Activated CD8-positive, alpha-beta memory T cell treated with anti-CD3 and anti-CD28 coated beads, Interleukin-2, amount 50 U/mL, for 1 hour (primary cell): ENCODE data around the gene ZG16.
"Not testable (repeated sequence)": the region's sequence is repeated elsewhere in the genome, so short reads cannot be mapped to it uniquely, and the experiment has no call there.

Experiments used
- DNase-seq: peaks from one replicate; pipeline ENCODE4 v3.0.0-alpha.2; 2020; ENCODE audit errors: extremely low read depth

ZG16 gene

DNA sequence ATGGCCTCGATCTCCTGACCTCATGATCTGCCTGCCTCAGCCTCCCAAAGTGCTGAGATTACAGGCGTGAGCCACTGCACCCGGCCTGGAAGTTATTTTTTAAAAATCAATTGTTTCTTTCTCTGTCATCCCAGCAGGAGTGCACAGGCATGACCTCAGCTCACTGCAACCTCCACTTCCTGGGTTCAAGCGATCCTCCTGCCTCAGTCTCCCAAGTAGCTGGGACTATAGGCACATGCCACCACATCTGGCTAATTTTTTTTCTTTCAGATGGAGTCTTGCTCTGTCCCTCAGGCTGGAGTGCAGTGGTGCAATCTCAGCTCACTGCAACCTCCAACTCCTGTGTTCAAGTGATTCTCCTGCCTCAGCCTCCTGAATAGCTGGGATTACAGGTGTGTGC, 9.1 kb downstream of the ZG16 start:
- not testable (repeated sequence) for DNase-seq

DNA sequence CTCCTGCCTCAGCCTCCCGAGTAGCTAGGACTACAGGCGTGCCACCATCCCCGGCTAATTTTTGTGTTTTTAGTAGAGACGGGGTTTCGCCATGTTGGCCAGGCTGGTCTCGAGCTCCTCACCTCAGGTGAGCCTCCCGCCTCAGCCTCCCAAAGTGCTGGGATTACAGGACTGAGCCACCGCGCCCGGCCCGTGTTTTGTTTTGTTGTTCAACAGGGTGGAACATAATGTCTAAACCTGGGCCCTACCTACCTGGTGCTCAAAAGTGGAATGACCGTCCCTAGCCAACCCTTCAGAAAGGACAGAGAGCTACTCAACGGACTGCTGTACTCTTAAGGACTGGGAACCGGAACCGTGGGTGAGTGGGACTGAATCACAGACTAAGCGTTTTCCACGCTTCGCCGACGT, 11.7 kb downstream of the ZG16 start:
- no peak for DNase-seq

DNA sequence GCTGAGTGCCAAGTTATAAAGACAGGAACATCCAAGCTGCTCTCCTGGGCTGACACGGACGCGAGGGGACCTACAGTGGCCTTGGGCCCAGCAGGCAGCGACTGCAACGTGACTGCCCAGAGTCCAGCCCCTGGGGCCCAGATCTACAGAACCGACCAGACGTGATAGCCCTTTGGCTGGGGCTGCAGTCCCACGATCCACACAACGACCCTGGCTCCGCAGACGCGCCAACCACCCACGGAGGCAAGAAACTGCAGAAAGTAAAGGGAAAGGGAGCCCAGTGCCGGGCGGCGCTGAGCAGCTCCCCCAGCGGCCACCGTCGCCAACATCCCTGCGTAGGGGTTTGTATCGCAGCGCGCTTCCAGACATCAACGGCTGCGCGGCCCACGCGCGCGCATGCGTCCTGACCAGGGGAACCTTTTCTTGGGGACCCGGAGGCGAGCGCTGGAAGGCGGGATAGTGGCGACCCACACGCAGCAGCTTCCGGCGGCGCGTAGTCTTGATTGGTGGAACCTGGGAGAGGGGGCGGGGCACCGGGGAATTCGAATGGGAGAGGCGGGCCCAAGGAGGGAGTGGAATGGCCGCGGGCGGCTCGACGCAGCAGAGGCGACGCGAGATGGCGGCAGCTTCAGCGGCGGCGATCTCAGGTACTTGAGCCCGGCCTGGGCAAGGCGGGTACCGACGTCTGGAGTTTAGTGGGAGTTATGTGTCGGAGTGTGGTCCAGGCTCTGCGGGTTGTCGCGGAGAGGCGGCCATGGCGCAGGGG, 12.3 kb downstream of the ZG16 start, which contains the start of gene KIF22:
TSS of gene KIF22 (plus strand) at position 569 of the 766 bp plus-strand sequence. CDS start at position 578, 9 bp downstream.
- DNase-seq, result peak; percentile 99

DNA sequence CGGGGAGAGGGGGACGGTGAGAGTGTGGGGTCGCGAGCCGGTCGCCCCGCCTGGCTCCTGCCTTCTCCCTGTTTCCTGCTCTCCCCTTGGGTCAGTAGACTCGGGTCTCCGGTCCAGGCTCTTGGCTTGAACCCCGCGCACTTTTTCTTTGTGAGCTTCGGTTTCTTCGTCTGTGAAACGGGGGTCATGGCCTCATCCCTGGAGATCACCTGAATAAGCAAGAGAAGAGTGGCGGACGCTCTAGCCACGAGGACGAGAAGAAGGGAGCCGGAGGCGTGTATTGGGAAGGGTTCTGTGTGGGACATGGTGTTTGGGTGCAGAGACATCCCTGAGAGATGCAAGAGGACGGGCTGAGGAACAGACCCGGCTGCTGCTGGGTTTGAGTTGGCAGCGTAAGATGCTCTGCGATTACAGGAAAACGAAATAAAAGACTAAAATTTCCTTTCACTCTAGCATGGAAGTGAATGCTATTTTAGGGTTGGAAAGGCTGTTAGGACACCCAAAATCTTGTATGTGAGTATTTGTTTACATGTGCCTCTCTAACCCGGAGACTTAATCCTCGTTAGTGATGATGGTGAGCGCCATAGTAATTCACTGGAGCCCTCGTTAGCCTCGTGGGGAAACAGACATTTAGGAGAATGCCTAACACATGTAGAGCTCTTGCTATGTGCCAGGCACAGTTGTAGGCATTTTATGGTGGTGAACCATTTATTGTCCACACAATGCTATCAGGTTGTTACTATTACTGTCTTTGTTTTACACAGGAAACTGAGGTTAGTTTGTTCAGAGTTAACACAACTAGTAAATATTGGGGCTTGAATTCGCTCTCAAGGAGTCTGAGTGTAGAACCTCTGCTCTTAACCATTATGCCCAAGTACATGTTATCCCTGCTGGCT, 13.1 kb downstream of the ZG16 start:
- DNase-seq, result no peak

DNA sequence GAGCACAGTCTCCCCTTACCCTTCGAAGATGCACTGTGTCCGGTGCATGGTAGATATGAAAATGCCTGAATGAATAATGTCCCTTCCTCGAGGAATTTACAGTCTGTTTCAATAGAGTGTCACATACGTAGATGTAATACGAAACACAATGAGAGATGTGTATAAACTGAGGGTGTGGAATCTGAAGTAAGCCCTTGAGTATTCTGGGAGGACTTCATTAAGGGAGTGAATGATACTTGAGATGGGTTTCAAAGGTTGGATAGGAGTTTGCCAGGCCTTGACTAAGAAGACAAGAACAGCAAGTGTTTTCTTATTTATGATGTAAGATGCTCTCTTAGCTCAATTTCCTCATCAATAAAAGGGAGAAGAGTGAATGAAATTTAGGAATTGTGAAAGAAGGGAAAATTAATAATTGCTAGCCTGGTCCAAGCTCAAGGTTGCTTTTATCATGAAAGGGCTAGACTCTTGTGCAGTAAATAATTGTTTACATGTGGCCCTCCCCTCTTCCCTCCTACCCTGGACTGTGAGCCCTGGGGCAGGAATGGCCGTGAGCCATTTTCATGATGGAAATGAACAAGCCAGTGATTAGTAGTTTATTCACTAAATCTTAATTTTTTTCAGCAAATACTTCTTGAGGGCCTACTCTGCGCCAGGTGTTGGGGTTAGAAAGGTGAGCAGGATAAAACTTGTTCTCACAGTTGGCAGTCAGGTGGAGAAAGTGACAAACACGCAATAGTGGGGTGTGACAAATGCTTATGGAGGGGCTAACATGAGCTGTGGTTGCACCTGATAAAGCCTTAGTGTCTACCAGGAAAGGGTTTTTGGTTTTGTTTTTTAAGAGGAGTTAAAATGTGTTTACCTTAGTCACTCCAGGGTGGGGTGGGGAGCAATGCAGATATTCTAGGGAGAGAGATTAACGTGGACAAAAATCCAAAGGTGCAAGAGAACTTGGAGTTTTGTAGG, 14.1 kb downstream of the ZG16 start:
- no peak for DNase-seq

DNA sequence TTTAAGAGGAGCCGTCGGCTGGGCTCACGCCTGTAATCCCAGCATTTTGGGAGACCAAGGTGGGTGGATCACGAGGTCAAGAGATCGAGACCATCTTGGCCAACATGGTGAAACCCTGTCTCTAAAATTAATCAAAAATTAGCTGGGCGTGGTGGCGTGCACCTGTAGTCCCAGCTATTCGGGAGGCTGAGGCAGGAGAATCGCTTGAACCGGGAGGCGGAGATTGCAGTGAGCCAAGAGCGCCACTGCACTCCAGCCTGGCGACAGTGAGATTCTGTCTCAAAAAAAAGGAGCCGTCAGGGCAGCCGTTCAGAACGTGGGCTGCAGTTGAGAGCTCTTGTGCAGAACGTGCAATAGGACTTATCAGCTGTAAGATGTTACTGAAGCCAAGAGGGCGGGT, 15.1 kb downstream of the ZG16 start:
- not testable (repeated sequence) for DNase-seq

DNA sequence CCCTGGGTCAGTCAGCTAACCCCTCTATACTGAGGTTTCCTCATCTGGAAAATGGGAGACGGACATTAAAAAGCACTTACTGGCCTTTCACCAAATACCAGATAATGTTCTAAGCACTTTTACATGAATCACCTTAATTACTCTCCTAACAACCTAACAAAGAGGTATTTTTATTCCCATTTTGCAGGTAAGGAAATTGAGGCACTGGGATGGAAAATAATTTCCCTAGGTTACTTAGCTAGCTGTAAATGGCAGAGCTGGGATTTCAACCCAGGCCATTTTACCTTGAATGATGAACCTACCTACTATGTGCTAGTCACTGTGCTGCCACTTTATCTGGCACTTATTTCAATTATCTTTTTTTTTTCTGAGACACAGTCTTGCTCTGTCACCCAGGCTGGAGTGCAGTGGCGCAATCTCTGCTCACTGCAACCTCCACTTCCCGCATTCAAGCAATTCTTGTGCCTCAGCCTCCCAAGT, 16.2 kb downstream of the ZG16 start:
- no peak for DNase-seq

DNA sequence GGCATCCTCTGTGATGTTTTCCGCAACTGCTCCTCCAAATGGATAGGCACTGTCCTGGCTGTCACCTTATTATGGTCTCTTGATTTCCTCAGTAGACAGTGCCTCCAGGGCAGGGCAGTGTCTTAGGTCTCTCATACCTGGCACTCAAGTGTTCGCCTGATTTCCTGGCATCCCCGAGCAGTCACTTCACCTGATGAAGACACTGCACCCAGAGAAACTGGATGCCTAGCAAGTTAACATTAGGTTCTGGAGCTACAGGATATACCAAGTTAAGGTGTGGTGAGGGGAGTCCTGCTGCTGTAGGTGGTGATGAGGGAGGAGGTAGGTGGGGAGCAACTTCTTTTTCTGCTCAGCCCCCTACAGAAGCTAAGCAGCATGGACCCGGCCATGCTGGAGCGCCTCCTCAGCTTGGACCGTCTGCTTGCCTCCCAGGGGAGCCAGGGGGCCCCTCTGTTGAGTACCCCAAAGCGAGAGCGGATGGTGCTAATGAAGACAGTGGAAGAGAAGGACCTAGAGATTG, 24.4 kb downstream of the ZG16 start:
- no peak for DNase-seq

DNA sequence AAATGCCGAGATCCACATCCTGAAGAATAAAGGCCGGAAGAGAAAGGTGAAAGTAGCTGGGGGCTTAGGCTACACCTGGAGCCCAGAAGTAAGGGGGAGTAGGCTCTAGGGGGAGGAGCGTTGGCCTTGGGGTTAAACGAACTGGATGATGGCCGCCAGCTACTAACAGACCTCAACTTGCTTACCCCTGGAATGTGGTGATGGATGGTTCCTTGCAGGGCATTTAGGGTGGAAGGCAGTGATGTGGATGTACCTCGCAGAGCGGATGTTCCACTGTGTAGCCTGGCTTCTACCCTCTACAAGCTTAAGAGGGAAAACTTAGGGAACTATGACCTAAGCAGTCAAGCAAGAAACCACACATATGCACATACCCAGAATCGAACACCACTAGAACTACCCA, 26.0 kb downstream of the ZG16 start:
- DNase-seq, result no peak

DNA sequence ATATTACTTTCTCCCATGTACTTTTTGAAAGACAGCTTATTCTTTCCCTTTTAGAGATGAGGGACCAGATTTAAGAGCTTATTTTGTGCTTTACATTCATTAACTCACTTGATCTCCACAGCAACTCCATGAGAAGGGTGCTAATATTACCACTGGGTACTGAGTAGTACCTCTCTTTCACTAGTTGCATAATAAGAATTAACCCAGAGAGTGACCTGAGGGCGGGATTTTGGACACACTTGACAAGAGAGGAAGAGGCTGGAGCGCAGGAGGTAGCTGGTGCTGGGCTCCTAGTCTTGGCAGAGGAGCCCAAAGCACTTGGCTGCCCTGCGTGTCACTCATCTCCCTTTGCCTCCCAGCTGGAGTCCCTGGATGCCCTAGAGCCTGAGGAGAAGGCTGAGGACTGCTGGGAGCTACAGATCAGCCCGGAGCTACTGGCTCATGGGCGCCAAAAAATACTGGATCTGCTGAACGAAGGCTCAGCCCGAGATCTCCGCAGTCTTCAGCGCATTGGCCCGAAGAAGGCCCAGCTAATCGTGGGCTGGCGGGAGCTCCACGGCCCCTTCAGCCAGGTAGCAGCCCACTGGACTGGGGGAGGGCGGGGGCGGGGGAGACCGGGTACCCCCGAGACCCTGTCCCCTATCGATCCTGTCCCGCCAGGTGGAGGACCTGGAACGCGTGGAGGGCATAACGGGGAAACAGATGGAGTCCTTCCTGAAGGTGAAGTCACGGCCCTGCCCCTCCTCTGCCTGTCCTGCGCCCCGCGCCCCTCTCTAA, 26.6 kb downstream of the ZG16 start:
- no peak for DNase-seq

DNA sequence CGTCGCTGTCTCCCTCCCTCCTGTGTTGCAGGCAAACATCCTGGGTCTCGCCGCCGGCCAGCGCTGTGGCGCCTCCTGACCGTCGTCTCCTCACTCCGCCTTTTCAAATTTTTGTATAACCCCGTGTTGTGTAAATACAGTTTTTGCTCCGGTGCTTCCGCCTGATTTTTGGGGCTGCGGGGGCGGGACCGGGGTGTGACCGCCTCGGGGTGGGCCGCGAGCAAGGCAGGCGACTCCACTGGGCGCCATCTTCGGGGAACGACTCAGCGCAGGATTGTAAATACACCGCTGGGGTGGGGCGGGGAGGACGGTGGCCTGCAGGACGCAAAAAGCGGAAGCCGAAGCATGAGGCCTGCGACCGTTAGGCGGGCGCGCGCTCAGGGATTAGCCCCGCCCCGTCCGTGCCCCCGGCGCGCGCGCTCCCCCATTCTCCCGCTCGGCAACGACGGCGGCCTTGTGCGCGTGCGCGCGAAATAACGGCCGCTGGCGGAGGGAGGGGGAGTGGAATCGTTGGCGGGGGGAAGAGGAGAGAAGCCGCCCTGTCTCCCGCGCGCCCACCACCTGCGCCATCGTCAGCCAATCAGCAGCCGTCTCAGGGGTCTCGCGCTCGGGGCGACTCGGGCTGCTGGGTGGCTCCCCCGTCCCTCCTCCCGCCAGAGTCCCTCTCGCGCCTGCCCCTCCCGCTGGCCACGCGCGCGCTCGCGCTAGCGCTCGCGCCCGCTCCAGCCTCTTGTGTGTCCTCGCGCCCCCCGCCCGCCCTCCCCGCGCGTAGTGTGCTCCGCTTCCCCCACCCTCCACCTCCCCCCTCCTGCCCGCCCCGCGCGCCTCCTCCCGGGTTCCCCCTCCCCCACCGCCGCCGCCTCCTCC, 27.4 kb downstream of the ZG16 start:
- peak; percentile 95 for DNase-seq

DNA sequence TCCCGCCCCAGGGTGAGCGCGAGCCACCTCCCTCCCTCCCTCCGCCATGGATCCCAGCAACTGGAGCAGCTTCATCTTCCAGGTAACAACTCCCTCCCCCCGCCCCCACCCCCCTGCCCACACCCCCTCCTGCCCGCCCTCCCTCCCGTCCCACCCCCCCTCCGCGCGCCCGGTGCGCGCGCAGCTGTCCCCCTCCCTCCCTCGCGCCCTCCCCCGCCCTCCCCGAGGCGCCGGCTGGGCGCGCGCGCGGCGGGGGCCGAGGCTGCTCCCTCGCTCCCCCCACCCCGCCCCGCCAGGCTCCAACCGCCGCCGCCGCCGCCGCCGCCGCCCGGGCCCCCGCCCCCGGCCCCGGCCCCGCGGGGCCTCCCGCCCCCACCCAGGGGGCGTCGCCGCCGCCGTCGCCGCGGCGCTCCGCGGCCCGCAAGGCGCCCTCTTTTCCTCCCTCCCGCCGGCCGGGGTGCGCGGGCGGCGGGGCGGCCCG, 28.1 kb downstream of the ZG16 start, which contains the start of gene MAZ:
TSS of gene MAZ (plus strand) at position 431 of the 481 bp plus-strand sequence. CDS start 173 bp downstream, outside the sequence.
- no peak for DNase-seq

DNA sequence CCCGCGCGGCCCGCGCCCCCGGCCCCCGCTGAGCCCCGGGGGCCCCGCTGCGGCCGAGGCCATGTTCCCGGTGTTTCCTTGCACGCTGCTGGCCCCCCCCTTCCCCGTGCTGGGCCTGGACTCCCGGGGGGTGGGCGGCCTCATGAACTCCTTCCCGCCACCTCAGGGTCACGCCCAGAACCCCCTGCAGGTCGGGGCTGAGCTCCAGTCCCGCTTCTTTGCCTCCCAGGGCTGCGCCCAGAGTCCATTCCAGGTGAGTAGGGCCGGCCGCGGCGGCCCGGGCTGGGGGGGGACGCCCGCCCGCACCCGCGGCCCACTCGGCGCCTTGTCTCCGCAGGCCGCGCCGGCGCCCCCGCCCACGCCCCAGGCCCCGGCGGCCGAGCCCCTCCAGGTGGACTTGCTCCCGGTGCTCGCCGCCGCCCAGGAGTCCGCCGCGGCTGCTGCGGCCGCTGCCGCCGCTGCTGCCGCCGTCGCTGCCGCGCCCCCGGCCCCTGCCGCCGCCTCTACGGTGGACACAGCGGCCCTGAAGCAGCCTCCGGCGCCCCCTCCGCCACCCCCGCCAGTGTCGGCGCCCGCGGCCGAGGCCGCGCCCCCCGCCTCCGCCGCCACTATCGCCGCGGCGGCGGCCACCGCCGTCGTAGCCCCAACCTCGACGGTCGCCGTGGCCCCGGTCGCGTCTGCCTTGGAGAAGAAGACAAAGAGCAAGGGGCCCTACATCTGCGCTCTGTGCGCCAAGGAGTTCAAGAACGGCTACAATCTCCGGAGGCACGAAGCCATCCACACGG, 28.8 kb downstream of the ZG16 start:
- no peak for DNase-seq

DNA sequence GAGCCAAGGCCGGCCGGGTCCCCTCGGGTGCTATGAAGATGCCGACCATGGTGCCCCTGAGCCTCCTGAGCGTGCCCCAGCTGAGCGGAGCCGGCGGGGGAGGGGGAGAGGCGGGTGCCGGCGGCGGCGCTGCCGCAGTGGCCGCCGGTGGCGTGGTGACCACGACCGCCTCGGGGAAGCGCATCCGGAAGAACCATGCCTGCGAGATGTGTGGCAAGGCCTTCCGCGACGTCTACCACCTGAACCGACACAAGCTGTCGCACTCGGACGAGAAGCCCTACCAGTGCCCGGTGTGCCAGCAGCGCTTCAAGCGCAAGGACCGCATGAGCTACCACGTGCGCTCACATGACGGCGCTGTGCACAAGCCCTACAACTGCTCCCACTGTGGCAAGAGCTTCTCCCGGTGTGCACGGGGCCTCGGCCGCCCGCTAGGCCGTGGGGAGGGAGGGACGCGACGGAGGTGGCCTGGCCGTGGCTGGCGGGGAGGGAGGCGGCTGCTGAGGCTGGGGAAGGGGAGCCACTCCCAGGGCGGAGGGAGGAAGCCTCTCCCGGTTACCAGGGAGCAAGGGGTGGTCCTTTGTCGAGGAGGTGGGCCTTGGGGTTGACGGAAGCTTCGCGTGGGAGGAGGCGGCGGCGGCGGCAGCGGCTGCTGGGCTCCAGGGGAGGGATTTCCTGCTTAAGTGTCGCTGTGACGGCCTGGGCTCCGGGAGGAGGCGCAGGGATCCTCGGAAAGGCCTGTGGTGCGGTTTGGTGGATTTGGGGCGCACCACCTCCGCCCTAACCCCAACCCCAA, 29.6 kb downstream of the ZG16 start:
- peak; percentile 78 for DNase-seq

DNA sequence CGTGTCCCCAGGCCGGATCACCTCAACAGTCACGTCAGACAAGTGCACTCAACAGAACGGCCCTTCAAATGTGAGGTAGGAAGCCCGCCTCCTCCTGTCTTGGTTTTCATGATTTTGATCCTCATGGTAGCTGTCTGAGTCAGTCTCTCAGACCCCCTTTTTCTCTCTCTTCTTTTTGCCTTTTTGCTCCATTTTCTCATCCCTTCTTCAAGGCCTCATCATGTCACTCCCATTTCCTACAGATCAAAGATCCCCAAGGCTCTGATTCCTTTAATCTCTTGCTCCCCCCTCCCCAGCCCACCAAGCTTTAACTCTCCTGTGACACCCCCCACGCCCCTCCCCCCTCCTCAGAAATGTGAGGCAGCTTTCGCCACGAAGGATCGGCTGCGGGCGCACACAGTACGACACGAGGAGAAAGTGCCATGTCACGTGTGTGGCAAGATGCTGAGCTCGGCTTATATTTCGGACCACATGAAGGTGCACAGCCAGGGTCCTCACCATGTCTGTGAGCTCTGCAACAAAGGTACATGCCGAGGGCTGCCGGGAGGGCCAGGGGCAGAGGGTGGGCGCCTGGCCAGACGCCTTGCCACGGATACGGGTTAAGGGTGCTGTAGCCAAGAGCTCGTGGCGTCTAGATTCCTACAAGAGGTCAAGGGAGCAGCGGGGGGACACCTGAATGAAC, 30.3 kb downstream of the ZG16 start:
- DNase-seq, result no peak

DNA sequence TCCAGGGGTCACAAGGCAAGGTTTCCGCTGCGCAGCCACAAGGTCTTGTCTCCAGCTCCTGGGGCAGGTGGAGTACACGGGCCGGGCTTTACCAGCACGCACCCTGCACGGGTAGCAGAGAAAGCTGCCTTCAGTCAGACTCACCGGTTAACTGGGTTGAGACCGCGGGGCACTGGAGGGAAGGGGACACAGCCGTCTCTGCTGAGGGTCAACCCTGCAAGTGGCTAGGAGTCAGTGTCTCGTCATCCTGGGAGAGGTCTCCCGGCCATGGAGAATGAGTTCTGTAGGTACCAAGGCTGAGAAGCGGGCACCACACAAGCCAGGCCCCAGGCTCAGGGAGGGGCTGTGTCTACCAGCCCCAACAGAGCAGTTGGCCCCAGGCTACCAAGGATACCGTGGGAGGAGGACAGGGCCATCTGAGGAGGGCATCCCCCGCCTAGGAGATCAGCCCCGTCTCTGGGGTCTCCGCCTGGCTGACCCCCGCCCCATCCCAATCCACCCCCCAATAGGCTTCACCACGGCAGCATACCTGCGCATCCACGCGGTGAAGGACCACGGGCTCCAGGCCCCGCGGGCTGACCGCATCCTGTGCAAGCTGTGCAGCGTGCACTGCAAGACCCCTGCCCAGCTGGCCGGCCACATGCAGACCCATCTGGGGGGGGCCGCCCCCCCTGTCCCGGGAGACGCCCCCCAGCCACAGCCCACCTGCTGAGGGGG, 31.1 kb downstream of the ZG16 start:
- DNase-seq, result no peak
